ENCODE measurements around the gene CCDC171. TPM values are rescaled to one million over a fixed set of nuclear protein-coding genes. Genes with fewer than 3 reads are reported as not detected.
A peak's percentile ranks its signal among the peaks of the same experiment; 100 is the strongest.
"Not testable (repeated sequence)": the region's sequence is repeated elsewhere in the genome, so short reads cannot be mapped to it uniquely, and the experiment has no call there.

CCDC171 gene
- total and polyA plus RNA-seq, 2 of the 13 experiments (the other 11 are each of a cell fraction or from before 2014, with no cell fraction given) = 0.95 to 2.5 TPM

GRCh38 chr9:15592317-15592716 is 39.5 kb downstream of the CCDC171 start:
- ChIA-PET POLR2A (no interaction called here), CTCF (ENCODE audit: low intra/inter-chr PET ratio, low total read pairs) (no interaction called here)
- ATAC-seq = no peak
- H3K79me2 ChIP-seq (ENCODE audit: insufficient read depth, low read length) = no peaks in the 10 kb centered on the region
- FAIRE-seq = no peak
- in situ Hi-C loops (cut with HindIII; ENCODE audit: extremely low pct_ligation_motif_present, low pct_unique_long_range_greater_than_20kb) = no loop called here
- H4K20me1 ChIP-seq (ENCODE audit: insufficient read depth, low read length) = no peaks in the 10 kb centered on the region
- H3K4me1 ChIP-seq (ENCODE audit: insufficient read depth, low read length) = no peaks in the 10 kb centered on the region
- no TSS peak for BruUV-seq (replicated peaks)
- DNase-seq (ENCODE audit: low spot score) = no peak
- no peak overlapping the region for H3K4me2 ChIP-seq (ENCODE audit: low read depth, low read length)
- H3K27ac ChIP-seq (ENCODE audit: extremely low read length, insufficient read depth, low read length) = no peak overlapping the region
- no peaks in the 10 kb centered on the region for H3K36me3 ChIP-seq (replicated peaks in 1 of 2; ENCODE audit: control insufficient read depth in 1 of 2, insufficient read depth in 2 of 2, low read length in 2 of 2)
- 72% methylated on average over 3 of the region's 3 CpGs for WGBS (ENCODE audit: low lambda C conversion rate)
- no peak overlapping the region for H3K9ac ChIP-seq (ENCODE audit: insufficient read depth, low read depth, low read length)
- no peaks in the 10 kb centered on the region for H3K27me3 ChIP-seq (ENCODE audit: control insufficient read depth in 1 of 2, insufficient read depth in 2 of 2, low read length in 2 of 2)
- TF ChIP-seq ZNF414 (CRISPR knock-in tag; IDR thresholded peaks at IDR 0.05) (no peak), MAFF (IDR thresholded peaks at IDR 0.05; ENCODE audit: low read depth, low read length) (peak; percentile 68), MAFK (conservative IDR thresholded peaks at IDR 0.05 in 1 of 2, IDR thresholded peaks at IDR 0.05 in 1 of 2; ENCODE audit: low read length in 2 of 2) (peak; percentile 64 to 81), NFE2L2 (IDR thresholded peaks at IDR 0.05; ENCODE audit: low read length) (peak; percentile 55), HCFC1 (IDR thresholded peaks at IDR 0.05; ENCODE audit: low read depth, low read length) (no peak)
- TF ChIP-seq, protein P1, sequence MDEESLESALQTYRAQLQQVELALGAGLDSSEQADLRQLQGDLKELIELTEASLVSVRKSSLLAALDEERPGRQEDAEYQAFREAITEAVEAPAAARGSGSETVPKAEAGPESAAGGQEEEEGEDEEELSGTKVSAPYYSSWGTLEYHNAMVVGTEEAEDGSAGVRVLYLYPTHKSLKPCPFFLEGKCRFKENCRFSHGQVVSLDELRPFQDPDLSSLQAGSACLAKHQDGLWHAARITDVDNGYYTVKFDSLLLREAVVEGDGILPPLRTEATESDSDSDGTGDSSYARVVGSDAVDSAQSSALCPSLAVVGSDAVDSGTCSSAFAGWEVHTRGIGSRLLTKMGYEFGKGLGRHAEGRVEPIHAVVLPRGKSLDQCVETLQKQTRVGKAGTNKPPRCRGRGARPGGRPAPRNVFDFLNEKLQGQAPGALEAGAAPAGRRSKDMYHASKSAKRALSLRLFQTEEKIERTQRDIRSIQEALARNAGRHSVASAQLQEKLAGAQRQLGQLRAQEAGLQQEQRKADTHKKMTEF (CRISPR knock-in tag; IDR thresholded peaks at IDR 0.05) = no peak
- no peak overlapping the region for H3K4me3 ChIP-seq (replicated peaks in 1 of 3; ENCODE audit: insufficient read depth in 1 of 3, low read depth in 2 of 3, low read length in 3 of 3)
- no peak overlapping the region for H2AFZ ChIP-seq (ENCODE audit: low read length)
- H3K9me3 ChIP-seq (ENCODE audit: low read length) = no peaks in the 10 kb centered on the region
- intact Hi-C loops (cut with micrococcal nuclease; ENCODE audit: unreplicated experiment) = no loop called here

GRCh38 chr9:15592940-15593339 is 40.1 kb downstream of the CCDC171 start:
- CTCF ChIA-PET (ENCODE audit: low intra/inter-chr PET ratio, low total read pairs); H3K9me3 ChIP-seq (ENCODE audit: low read length); intact Hi-C loops (cut with micrococcal nuclease; ENCODE audit: unreplicated experiment); H3K79me2 ChIP-seq (ENCODE audit: insufficient read depth, low read length); BruUV-seq (replicated peaks); H2AFZ ChIP-seq (ENCODE audit: low read length); FAIRE-seq; ATAC-seq; H3K4me1 ChIP-seq (ENCODE audit: insufficient read depth, low read length); H3K4me3 ChIP-seq (replicated peaks in 1 of 3; ENCODE audit: insufficient read depth in 1 of 3, low read depth in 2 of 3, low read length in 3 of 3); H3K4me2 ChIP-seq (ENCODE audit: low read depth, low read length); DNase-seq (ENCODE audit: low spot score); H3K36me3 ChIP-seq (replicated peaks in 1 of 2; ENCODE audit: control insufficient read depth in 1 of 2, insufficient read depth in 2 of 2, low read length in 2 of 2); H4K20me1 ChIP-seq (ENCODE audit: insufficient read depth, low read length); in situ Hi-C loops (cut with HindIII; ENCODE audit: extremely low pct_ligation_motif_present, low pct_unique_long_range_greater_than_20kb); H3K9ac ChIP-seq (ENCODE audit: insufficient read depth, low read depth, low read length); POLR2A ChIA-PET; H3K27me3 ChIP-seq (ENCODE audit: control insufficient read depth in 1 of 2, insufficient read depth in 2 of 2, low read length in 2 of 2); H3K27ac ChIP-seq (ENCODE audit: extremely low read length, insufficient read depth, low read length): not testable (repeated sequence)
- WGBS (ENCODE audit: low lambda C conversion rate) = 95% methylated on average over 1 of the region's 1 CpG

GRCh38 chr9:15600666-15601330 is 48.0 kb downstream of the CCDC171 start:
- H3K9me3 ChIP-seq (ENCODE audit: low read length); H3K4me3 ChIP-seq (replicated peaks in 1 of 3; ENCODE audit: insufficient read depth in 1 of 3, low read depth in 2 of 3, low read length in 3 of 3); H3K27me3 ChIP-seq (ENCODE audit: control insufficient read depth in 1 of 2, insufficient read depth in 2 of 2, low read length in 2 of 2); H3K9ac ChIP-seq (ENCODE audit: insufficient read depth, low read depth, low read length); FAIRE-seq; H3K4me2 ChIP-seq (ENCODE audit: low read depth, low read length); DNase-seq (ENCODE audit: low spot score); ATAC-seq; H3K4me1 ChIP-seq (ENCODE audit: insufficient read depth, low read length); H3K27ac ChIP-seq (ENCODE audit: extremely low read length, insufficient read depth, low read length); H3K36me3 ChIP-seq (replicated peaks in 1 of 2; ENCODE audit: control insufficient read depth in 1 of 2, insufficient read depth in 2 of 2, low read length in 2 of 2); H2AFZ ChIP-seq (ENCODE audit: low read length); CTCF ChIA-PET (ENCODE audit: low intra/inter-chr PET ratio, low total read pairs); H4K20me1 ChIP-seq (ENCODE audit: insufficient read depth, low read length); BruUV-seq (replicated peaks); POLR2A ChIA-PET; H3K79me2 ChIP-seq (ENCODE audit: insufficient read depth, low read length): not testable (repeated sequence)
- WGBS (ENCODE audit: low lambda C conversion rate) = 86% methylated on average over 18 of the region's 19 CpGs
- intact Hi-C loops (cut with micrococcal nuclease; ENCODE audit: unreplicated experiment) (loop anchor here (10.0 kb wide), 1 partner anchor 86 kb away; the partner anchor contains the start of gene PSIP1), in situ Hi-C loops (cut with HindIII; ENCODE audit: extremely low pct_ligation_motif_present, low pct_unique_long_range_greater_than_20kb) (loop anchor here (25.0 kb wide), 1 partner anchor 388 kb away; no protein-coding TSS in a partner anchor)

All from HepG2 (cell line).